GM12878 (cell line): ENCODE measurements around the gene RPS27L. TPM values are rescaled to one million over a fixed set of nuclear protein-coding genes. Genes with fewer than 3 reads are reported as not detected.
A peak's percentile ranks its signal among the peaks of the same experiment; 100 is the strongest.

ENCODE experiments used
- ATAC-seq: fragments of 200-7000 bp; cut with Tn5 transposase; 3 replicates; pipeline ENCODE4 v1.9.1; 2020; ENCODE audit warnings: mild to moderate bottlenecking, moderate library complexity
- BruUV-seq: library from RNA; stranded (reverse); fragments of 400-500 nt; replicated peaks from 2 replicates; lab custom pipeline; 2021; lab: Mats Ljungman, UMichigan
- CTCF ChIA-PET: fragments of 300-600 bp; sonication (Branson Sonifier 250); formaldehyde crosslinking; extraction: SDS; loops from one replicate; lab custom pipeline; 2021; ENCODE audit warnings: inconsistent platforms; lab: Yijun Ruan, JAX
- POLR2A ChIA-PET: fragments of 350-600 bp; formaldehyde crosslinking; extraction: SDS; loops from one replicate; lab custom pipeline; 2021; ENCODE audit warnings: inconsistent platforms; lab: Charles Lee
- RAD21 ChIA-PET: fragments of 300-600 bp; sonication (Branson Sonifier 250); formaldehyde crosslinking; loops from one replicate; lab custom pipeline; 2023; ENCODE audit warnings: antibody characterized with exemption; ENCODE audit not compliant: unreplicated experiment; lab: Charles Lee
- SMC1A ChIA-PET: fragments of 300-600 bp; sonication (Branson Sonifier 250); formaldehyde crosslinking; loops from one replicate; lab custom pipeline; 2023; ENCODE audit not compliant: unreplicated experiment, uncharacterized antibody; lab: Charles Lee
- DNase-seq: peaks from one replicate; pipeline ENCODE4 v3.0.0-alpha.2; 2011; ENCODE audit warnings: low read depth, low spot score
- FAIRE-seq: peaks from 3 replicates; lab custom pipeline; 2011; peaks lifted over from hg19 to GRCh38; lab: Jason Lieb, UNC
- H2AFZ ChIP-seq: 2 replicates; pipeline ENCODE4 v1.6.0; 2011; ENCODE audit warnings: low read depth, low read length, control low read depth; ENCODE audit not compliant: control insufficient read depth
- H3K27ac ChIP-seq: 2 replicates; pipeline ENCODE4 v1.5.1; 2011; ENCODE audit warnings: control low read depth; ENCODE audit not compliant: control insufficient read depth, insufficient read depth
- H3K27me3 ChIP-seq, 2 experiments: replicated peaks in 1 of 2; 2 replicates each; pipeline versions ENCODE4 v1.6.0 to v1.6.1; 2011; ENCODE audit warnings: low read length in 1 of 2; ENCODE audit not compliant: control insufficient read depth in 2 of 2, insufficient read depth in 2 of 2
- H3K36me3 ChIP-seq, 2 experiments: 2 replicates each; pipeline ENCODE4 v1.5.1; 2011; ENCODE audit warnings: low read length in 1 of 2; ENCODE audit not compliant: control insufficient read depth in 2 of 2, insufficient read depth in 2 of 2
- H3K4me1 ChIP-seq: 2 replicates; pipeline ENCODE4 v1.6.1; 2011; ENCODE audit warnings: mild to moderate bottlenecking, low read length, moderate library complexity, mixed read lengths; ENCODE audit not compliant: control insufficient read depth, insufficient read depth
- H3K4me2 ChIP-seq: 2 replicates; pipeline ENCODE4 v1.6.0; 2011; ENCODE audit warnings: control low read depth; ENCODE audit not compliant: control insufficient read depth, insufficient read depth
- H3K4me3 ChIP-seq: fragments of 200-600 bp; sonication (generic); 2 replicates; pipeline ENCODE4 v1.5.1; 2016
- H3K79me2 ChIP-seq: 2 replicates; pipeline ENCODE4 v1.6.0; 2011; ENCODE audit warnings: low read length; ENCODE audit not compliant: control insufficient read depth, insufficient read depth
- H3K9ac ChIP-seq: 2 replicates; pipeline ENCODE4 v1.8.0; 2011; ENCODE audit warnings: low read length, control low read depth, mixed read lengths; ENCODE audit not compliant: control insufficient read depth, insufficient read depth
- H3K9me3 ChIP-seq: replicated peaks from 3 replicates; pipeline ENCODE4 v1.5.1; 2011; ENCODE audit warnings: mild to moderate bottlenecking, low read length; ENCODE audit not compliant: control insufficient read depth, insufficient read depth
- H4K20me1 ChIP-seq: 2 replicates; pipeline ENCODE4 v1.6.0; 2011; ENCODE audit not compliant: control insufficient read depth, insufficient read depth
- BHLHE40 ChIP-seq, 2 experiments: fragments of 450-650 bp in 1 of 2; IDR thresholded peaks; 2 replicates each; pipeline ENCODE4 v1.6.1; 2011 to 2017; ENCODE audit warnings: low read depth in 2 of 2, borderline replicate concordance in 1 of 2, improper control_type of control experiment in 1 of 2, low read length in 1 of 2, mild to moderate bottlenecking in 1 of 2
- NKRF ChIP-seq: fragments of 450-650 bp; conservative IDR thresholded peaks from 2 replicates; pipeline ENCODE4 v1.6.1; 2017; ENCODE audit warnings: mild to moderate bottlenecking, moderate library complexity
- PKNOX1 ChIP-seq: fragments of 450-650 bp; IDR thresholded peaks from 2 replicates; pipeline ENCODE4 v1.6.1; 2016; ENCODE audit warnings: mild to moderate bottlenecking
- WGBS: methylation state at CpG from one replicate; pipeline ENCODE4 v1.1.6; 2016; ENCODE audit warnings: low lambda C conversion rate; ENCODE audit not compliant: insufficient replicate concordance, insufficient coverage; ENCODE audit errors: missing lambda C conversion rate; 5-methylcytosine and 5-hydroxymethylcytosine counted together
- in situ Hi-C: fragments of 300-500 bp; cut with MboI; formaldehyde crosslinking; loops from 9 replicates; pipeline ENCODE4 v1.14.3; 2018; ENCODE audit warnings: mixed read lengths
- intact Hi-C: fragments of 100-400 bp; cut with micrococcal nuclease; formaldehyde crosslinking; loops from one replicate; pipeline ENCODE4 v1.14.2; 2022; ENCODE audit not compliant: unreplicated experiment
- polyA plus RNA-seq, 11 experiments: library from polyadenylated mRNA; depleted of rRNA in 4 of 11; unstranded in 6 of 11; stranded (reverse) in 5 of 11; fragments of >200 nt; fragmentation: Nextera tagmentation in 4 of 11; fragmentation: Illumina TruSeq in 1 of 11; extraction: Ambion mirVana in 4 of 11; extraction: Trizol in 1 of 11; gene quantifications; 1 replicate in 1 of 11; 2 replicates in 10 of 11; pipeline versions ENCODE4 v1.2.1 to v1.2.3, GENCODE V29; 2011 to 2016; ENCODE audit warnings: inconsistent platforms in 2 of 11, missing spikeins in 2 of 11, low read depth in 1 of 11
- total RNA-seq, 4 experiments: library from RNA; depleted of rRNA in 3 of 4; stranded (reverse); fragments of >200 nt in 3 of 4; fragmentation: Illumina TruSeq in 1 of 4; extraction: Trizol in 1 of 4; gene quantifications; 2 replicates each; pipeline versions ENCODE4 v1.2.1 to v1.2.3, GENCODE V29; 2013 to 2021
- TF ChIP-seq, protein P1 (sequence below): IDR thresholded peaks from 2 replicates; pipeline ENCODE4 v1.6.1; 2011; ENCODE audit warnings: mild to moderate bottlenecking, low read depth, low read length, moderate library complexity; ENCODE audit not compliant: insufficient replicate concordance

RPS27L gene
- total and polyA plus RNA-seq, 10 of the 15 experiments (the other 5 are each of a cell fraction or from before 2014, with no cell fraction given): 133 to 970 (median 220) TPM

- no peaks in the 10 kb centered on the region for H3K9me3 ChIP-seq
- FAIRE-seq (no peak), ATAC-seq (no peak)
- H2AFZ ChIP-seq: no peak overlapping the region
- ChIA-PET CTCF (interaction anchor here (0.6 to 8.7 kb wide), 7 partner anchors 12 to 108 kb away, joined by 3 to 90 read pairs (median 4); no protein-coding TSS in a partner anchor), SMC1A (interaction anchor here (0.9 to 8.8 kb wide), 8 partner anchors 7 to 81 kb away, joined by 3 to 252 read pairs (median 35); partner anchors contain the start of genes APH1B and RPS27L), POLR2A (interaction anchor here (0.7 to 8.6 kb wide), 8 partner anchors 9 to 150 kb away, joined by 3 to 118 read pairs (median 3); no protein-coding TSS in a partner anchor)
- in situ Hi-C loops: no loop called here
- peaks cover 97% of the 10 kb centered on the region for H3K79me2 ChIP-seq
- TF ChIP-seq BHLHE40 (IDR thresholded peaks at IDR 0.05; ENCODE audit: borderline replicate concordance in 1 of 2, low read depth in 2 of 2, low read length in 1 of 2): no peak
- TF ChIP-seq, protein P1, sequence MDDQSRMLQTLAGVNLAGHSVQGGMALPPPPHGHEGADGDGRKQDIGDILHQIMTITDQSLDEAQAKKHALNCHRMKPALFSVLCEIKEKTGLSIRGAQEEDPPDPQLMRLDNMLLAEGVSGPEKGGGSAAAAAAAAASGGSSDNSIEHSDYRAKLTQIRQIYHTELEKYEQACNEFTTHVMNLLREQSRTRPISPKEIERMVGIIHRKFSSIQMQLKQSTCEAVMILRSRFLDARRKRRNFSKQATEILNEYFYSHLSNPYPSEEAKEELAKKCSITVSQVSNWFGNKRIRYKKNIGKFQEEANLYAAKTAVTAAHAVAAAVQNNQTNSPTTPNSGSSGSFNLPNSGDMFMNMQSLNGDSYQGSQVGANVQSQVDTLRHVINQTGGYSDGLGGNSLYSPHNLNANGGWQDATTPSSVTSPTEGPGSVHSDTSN: peak; percentile 11
- TF ChIP-seq PKNOX1: 0 out of 2 replicates have a peak, but pooled peaks have one; percentile 42
- no peak for TF ChIP-seq NKRF
- TF ChIP-seq, all 136 proteins: peak for 2
- peak overlapping the region; percentile 85; the same call in 1 of the 2 replicates for H3K4me2 ChIP-seq
- no peak overlapping the region for H3K9ac ChIP-seq
- BruUV-seq: no TSS peak
- peaks cover 0 to 13% of the 10 kb centered on the region in 2 experiments; a peak in 1 of 4 replicates for H3K36me3 ChIP-seq
- intact Hi-C loops: loop anchor here (10.0 kb wide), 1 partner anchor 308 kb away; the partner anchor contains the start of gene USP3
- DNase-seq: no peak
- peaks cover 50% of the 10 kb centered on the region for H3K4me1 ChIP-seq
- no peak overlapping the region for H3K27ac ChIP-seq
- no peak overlapping the region for H3K4me3 ChIP-seq
- no peaks in the 10 kb centered on the region for H3K27me3 ChIP-seq
- RAD21 ChIA-PET: interaction anchor here (0.6 to 3.6 kb wide), 12 partner anchors 9 to 51 kb away, joined by 3 to 22 read pairs (median 5); no protein-coding TSS in a partner anchor
- H4K20me1 ChIP-seq: no peaks in the 10 kb centered on the region; the same call in 1 of the 2 replicates
- WGBS: 95% methylated on average over 1 of the region's 1 CpG
Observed at GRCh38 chr15:63196842-63197241, 39.6 kb upstream of the RPS27L start.
